AG09309 (cell line): Measurements from ENCODE around the gene BTBD2.

ENCODE experiments used
- DNase-seq: peaks from one replicate; pipeline ENCODE4 v3.0.0-alpha.2; 2010; ENCODE audit warnings: low read depth
- H3K4me3 ChIP-seq: 2 replicates; pipeline ENCODE4 v1.5.1; 2011; ENCODE audit warnings: mild to moderate bottlenecking, low read depth, low read length, moderate library complexity; ENCODE audit not compliant: control insufficient read depth
- CTCF ChIP-seq: IDR thresholded peaks from 2 replicates; pipeline ENCODE4 v1.5.1; 2011; ENCODE audit warnings: mild to moderate bottlenecking, low read depth, low read length, inconsistent platforms; ENCODE audit not compliant: insufficient read depth, control insufficient read depth; ENCODE audit errors: missing control alignments

BTBD2 gene

GRCh38 chr19:1998712-1999708 is 16.5 kb downstream of the BTBD2 start:
- no peak for TF ChIP-seq CTCF
- no peak overlapping the region for H3K4me3 ChIP-seq
- DNase-seq = no peak

- H3K4me3 ChIP-seq = no peak overlapping the region
- DNase-seq = no peak
- no peak for TF ChIP-seq CTCF
Measured at GRCh38 chr19:1997353-1998233, 17.9 kb downstream of the BTBD2 start.

GRCh38 chr19:1992759-1993260 is 22.7 kb downstream of the BTBD2 start:
- TF ChIP-seq CTCF = no peak

DNA sequence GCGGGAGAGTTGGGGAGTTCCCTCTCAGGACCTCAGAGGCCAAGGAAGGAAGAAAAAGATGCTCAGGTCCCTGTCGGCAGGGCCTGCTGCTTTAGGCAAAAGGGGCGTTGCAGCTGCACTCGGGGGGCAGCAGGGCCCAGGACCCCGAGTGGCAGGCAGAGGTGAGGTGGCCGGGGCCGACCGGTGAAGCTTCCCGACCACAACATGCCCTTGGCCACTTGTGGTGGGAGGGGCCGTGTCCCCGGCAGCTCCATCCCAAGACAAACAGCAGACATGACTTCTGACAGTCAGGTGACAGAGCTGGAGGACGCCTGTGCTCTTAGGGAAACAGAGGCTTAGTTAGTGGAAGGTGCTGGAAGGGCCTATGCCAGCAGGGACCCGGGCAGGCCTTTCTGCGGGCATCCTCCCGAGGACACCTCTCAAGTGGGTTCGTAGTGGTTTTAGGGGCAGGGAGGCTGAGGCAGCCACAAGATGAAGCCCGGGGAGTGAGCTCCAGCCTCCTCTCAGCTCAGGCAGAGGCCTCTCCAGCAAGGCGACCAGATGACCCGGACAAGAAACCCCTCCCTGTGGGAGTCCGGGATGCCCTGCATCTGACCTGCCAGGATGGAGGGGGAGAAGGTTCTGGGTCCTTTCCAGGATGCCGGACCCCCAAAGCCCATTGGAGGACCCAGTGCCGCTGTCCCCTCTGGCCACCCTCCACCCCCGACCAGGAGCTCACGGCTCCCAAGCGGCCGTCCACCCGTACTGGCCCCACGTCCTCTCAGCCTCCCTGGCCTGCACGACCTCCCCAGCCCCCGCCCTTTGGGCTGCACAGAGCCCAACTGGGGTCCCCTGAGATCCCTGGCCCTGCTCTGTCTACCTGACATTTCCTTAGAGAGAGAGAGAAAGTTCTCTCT is 24.2 kb downstream of the BTBD2 start:
- no peak for DNase-seq
- H3K4me3 ChIP-seq = no peak overlapping the region
- no peak for TF ChIP-seq CTCF

More at GRCh38 chr19:1992759-1993260, 22.7 kb downstream of the BTBD2 start:
- H3K4me3 ChIP-seq = no peak overlapping the region
- no peak for DNase-seq

- H3K4me3 ChIP-seq = no peak overlapping the region
- TF ChIP-seq CTCF = no peak
- no peak for DNase-seq
Measured at GRCh38 chr19:1990230-1991017, 25.1 kb downstream of the BTBD2 start.
